ENCODE data around the gene CIDEB.

DNA sequence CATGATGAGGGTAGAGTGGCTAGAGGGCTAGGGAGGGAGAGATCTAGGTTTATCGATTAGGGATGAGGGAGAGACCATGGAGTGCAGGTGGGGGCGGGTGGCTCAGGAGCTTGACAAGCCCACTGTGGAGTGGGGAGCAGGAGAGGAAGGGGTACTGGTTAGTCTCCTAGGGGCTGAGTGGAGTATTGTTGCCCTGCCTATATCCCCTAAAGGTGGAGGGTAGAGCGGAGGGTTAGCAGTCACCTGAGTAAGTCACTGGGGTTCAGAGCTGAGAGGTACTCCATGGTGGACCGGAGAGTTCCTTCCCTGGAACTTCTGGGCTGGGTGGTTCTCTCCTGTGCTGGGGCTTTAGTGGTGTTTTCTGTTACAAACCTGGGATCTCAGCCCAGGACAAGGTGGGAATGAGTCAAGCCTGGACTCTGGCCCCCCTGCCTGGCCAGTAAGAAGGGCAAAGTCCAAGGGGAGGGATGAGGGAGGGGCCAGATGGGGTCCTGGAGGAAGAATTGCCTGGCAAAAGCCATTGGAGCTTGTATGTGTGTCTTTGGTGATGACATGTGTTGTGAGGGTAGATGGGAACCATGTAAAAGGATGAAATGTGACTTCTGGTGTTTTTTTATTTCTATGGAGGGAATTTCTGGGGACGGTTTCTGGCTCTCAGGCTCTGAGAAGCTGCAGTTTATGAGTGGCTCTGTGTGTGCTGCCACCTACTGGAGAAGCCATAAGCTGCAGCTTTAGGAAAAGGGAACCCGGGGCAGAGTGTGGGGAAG, at the start of gene CIDEB:
- TF ChIP-seq, protein P1, sequence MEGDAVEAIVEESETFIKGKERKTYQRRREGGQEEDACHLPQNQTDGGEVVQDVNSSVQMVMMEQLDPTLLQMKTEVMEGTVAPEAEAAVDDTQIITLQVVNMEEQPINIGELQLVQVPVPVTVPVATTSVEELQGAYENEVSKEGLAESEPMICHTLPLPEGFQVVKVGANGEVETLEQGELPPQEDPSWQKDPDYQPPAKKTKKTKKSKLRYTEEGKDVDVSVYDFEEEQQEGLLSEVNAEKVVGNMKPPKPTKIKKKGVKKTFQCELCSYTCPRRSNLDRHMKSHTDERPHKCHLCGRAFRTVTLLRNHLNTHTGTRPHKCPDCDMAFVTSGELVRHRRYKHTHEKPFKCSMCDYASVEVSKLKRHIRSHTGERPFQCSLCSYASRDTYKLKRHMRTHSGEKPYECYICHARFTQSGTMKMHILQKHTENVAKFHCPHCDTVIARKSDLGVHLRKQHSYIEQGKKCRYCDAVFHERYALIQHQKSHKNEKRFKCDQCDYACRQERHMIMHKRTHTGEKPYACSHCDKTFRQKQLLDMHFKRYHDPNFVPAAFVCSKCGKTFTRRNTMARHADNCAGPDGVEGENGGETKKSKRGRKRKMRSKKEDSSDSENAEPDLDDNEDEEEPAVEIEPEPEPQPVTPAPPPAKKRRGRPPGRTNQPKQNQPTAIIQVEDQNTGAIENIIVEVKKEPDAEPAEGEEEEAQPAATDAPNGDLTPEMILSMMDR (IDR thresholded peaks at IDR 0.05; ENCODE audit: poor library complexity, severe bottlenecking) = peak; percentile 89
- TF ChIP-seq EZH2 (IDR thresholded peaks at IDR 0.05; ENCODE audit: borderline replicate concordance, insufficient read depth, low read length, poor library complexity, severe bottlenecking) = no peak
- no peak for TF ChIP-seq TAF1 (IDR thresholded peaks at IDR 0.05; ENCODE audit: low read depth)
- no peak for TF ChIP-seq POLR2AphosphoS5 (IDR thresholded peaks at IDR 0.05)
- TF ChIP-seq, protein P2, sequence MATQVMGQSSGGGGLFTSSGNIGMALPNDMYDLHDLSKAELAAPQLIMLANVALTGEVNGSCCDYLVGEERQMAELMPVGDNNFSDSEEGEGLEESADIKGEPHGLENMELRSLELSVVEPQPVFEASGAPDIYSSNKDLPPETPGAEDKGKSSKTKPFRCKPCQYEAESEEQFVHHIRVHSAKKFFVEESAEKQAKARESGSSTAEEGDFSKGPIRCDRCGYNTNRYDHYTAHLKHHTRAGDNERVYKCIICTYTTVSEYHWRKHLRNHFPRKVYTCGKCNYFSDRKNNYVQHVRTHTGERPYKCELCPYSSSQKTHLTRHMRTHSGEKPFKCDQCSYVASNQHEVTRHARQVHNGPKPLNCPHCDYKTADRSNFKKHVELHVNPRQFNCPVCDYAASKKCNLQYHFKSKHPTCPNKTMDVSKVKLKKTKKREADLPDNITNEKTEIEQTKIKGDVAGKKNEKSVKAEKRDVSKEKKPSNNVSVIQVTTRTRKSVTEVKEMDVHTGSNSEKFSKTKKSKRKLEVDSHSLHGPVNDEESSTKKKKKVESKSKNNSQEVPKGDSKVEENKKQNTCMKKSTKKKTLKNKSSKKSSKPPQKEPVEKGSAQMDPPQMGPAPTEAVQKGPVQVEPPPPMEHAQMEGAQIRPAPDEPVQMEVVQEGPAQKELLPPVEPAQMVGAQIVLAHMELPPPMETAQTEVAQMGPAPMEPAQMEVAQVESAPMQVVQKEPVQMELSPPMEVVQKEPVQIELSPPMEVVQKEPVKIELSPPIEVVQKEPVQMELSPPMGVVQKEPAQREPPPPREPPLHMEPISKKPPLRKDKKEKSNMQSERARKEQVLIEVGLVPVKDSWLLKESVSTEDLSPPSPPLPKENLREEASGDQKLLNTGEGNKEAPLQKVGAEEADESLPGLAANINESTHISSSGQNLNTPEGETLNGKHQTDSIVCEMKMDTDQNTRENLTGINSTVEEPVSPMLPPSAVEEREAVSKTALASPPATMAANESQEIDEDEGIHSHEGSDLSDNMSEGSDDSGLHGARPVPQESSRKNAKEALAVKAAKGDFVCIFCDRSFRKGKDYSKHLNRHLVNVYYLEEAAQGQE (IDR thresholded peaks at IDR 0.05; ENCODE audit: borderline replicate concordance) = no peak
- TF ChIP-seq RAD21 (conservative IDR thresholded peaks at IDR 0.05) = peak; percentile 63
- peak; percentile 75 for TF ChIP-seq SMC3 (conservative IDR thresholded peaks at IDR 0.05; ENCODE audit: poor library complexity)

Measured in neural cell (in vitro differentiated cells).